Lower lobe of right lung (tissue), 2 donors: Measurements from ENCODE around the gene BCAR3. TPM values are rescaled to one million over a fixed set of nuclear protein-coding genes. Genes with fewer than 3 reads are reported as not detected.

Experiments used
- ATAC-seq, 2 donors: fragments of 200-7000 bp; cut with Tn5 transposase; one replicate each; pipeline ENCODE4 v1.9.1; 2020 to 2022; ENCODE audit warnings: mild to moderate bottlenecking in 2 of 2, moderate library complexity in 2 of 2
- DNase-seq: peaks from one replicate; pipeline ENCODE4 v3.0.0-alpha.2; 2020
- H3K27ac ChIP-seq: fragments of 200-600 bp; one replicate; pipeline ENCODE4 v1.8.0; 2022
- H3K27me3 ChIP-seq: fragments of 200-600 bp; one replicate; pipeline ENCODE4 v1.8.0; 2022; ENCODE audit warnings: low read depth
- H3K36me3 ChIP-seq: fragments of 200-600 bp; one replicate; pipeline ENCODE4 v1.8.0; 2022; ENCODE audit warnings: mild to moderate bottlenecking
- H3K4me1 ChIP-seq: fragments of 200-600 bp; one replicate; pipeline ENCODE4 v1.8.0; 2022
- H3K4me3 ChIP-seq: fragments of 200-600 bp; one replicate; pipeline ENCODE4 v1.8.0; 2022; ENCODE audit warnings: mild to moderate bottlenecking
- H3K9me3 ChIP-seq: fragments of 200-600 bp; one replicate; pipeline ENCODE4 v1.8.0; 2022
- CTCF ChIP-seq: fragments of 200-600 bp; IDR thresholded peaks from one replicate; pipeline ENCODE4 v1.8.0; 2022; ENCODE audit warnings: antibody characterized with exemption, mild to moderate bottlenecking
- intact Hi-C: fragments of 100-400 bp; cut with DNase I; formaldehyde crosslinking; loops from one replicate; pipeline ENCODE4 v1.11.0; 2022
- total RNA-seq: library from RNA; stranded (reverse); fragmentation: NEBNext Ultra II Directional; extraction: Animal tissue kit (Norgen Biotek cat#: 25700); gene quantifications from one replicate; pipeline ENCODE4 v1.2.1, GENCODE V29; 2021
- donor health status: DM: no; HTN: yes; CAD: no; lungs with severe emphysema.

BCAR3 gene
- total RNA-seq, 1 donor from 2014 or later, result 24.9 TPM

GRCh38 chr1:93631626-93632365, 49.8 kb downstream of the BCAR3 start:
- intact Hi-C loops, result loop anchor here (10.0 kb wide), 1 partner anchor 183 kb away; no protein-coding TSS in a partner anchor
- Histone ChIP-seq H3K4me3 (no peak overlapping the region), H3K4me1 (peaks cover 21% of the 10 kb centered on the region), H3K9me3 (no peaks in the 10 kb centered on the region), H3K27ac (no peak overlapping the region), H3K27me3 (no peaks in the 10 kb centered on the region), H3K36me3 (no peaks in the 10 kb centered on the region)
- peak; percentile 12 for TF ChIP-seq CTCF
- ATAC-seq (peak in 1 of 2 donors; percentile 45), DNase-seq (no peak)

DNA sequence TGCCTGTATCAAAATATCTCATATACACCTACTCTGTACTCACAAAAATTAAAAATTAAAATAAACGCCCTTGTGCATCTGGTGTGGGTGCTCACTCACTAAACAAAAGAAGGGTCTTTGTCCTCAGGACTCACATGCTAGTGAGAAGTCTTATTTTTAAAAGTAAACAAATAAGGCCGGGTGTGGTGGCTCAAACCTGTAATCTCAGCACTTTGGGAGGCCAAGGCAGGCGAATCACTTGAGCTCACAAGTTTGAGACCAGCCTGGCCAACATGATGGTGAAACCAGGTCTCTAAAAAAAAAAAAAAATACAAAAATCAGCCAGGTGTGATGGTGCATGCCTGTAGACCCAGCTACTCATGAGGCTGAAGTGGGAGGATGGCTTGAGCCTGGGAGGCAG, 51.5 kb downstream of the BCAR3 start:
- no peak overlapping the region for H3K27ac ChIP-seq
- TF ChIP-seq CTCF, result no peak
- H3K4me1 ChIP-seq, result peaks cover 18% of the 10 kb centered on the region
- DNase-seq (no peak), ATAC-seq (no peak)
- H3K27me3 ChIP-seq, result no peaks in the 10 kb centered on the region
- no peaks in the 10 kb centered on the region for H3K36me3 ChIP-seq
- intact Hi-C loops, result loop anchor here (10.0 kb wide), 1 partner anchor 185 kb away; no protein-coding TSS in a partner anchor
- H3K4me3 ChIP-seq, result no peak overlapping the region
- H3K9me3 ChIP-seq, result no peaks in the 10 kb centered on the region

DNA sequence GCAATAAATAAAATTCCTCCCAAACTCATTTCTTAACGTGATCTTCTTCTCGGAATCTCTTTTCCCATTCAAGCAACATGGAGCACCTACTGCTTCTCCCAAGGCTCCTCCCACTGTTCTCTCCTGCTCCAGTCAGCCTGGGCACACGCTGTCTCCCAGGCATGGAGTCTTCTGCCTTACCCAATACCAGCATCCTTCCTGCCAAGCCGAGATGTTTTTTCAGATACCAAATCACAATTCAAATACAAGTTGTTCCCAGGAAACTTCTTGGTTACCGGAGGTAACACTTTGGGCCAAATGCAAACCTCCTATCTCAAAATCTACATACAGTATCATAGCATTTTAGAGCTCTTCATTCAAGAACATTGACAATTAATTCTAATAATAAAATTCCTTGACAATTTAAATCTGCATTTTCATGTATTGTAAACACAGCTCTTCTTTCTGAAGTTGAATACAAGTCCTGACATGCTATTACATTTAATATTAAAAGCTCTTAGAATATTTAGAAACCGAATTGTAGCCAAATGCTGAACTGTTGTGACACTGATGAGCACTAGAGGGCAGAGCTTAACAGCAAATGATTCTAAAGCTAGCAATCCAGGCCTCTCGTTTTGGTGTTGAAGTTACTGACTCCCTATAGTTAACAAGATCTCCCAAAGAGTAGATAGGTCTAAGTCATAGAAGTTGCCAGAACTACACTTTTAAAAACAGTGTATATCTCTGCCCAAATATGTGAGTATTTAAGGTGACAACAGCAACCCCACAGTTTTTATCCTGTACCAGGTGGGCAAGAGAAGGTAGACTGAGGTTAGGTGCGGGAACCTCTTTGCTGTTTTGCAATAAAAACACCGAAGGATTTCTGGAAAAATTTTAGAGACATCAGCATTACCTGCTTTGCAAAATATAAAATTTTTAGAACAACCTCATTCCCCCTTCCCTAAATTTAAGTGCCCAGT, 52.3 kb downstream of the BCAR3 start:
- peak overlapping the region; percentile 32 for H3K27ac ChIP-seq

GRCh38 chr1:93628681-93629080, 53.0 kb downstream of the BCAR3 start:
- DNase-seq, result no peak
- ATAC-seq, result no peak
- Histone ChIP-seq H3K27ac (no peak overlapping the region), H3K27me3 (no peaks in the 10 kb centered on the region), H3K4me3 (no peak overlapping the region), H3K4me1 (peaks cover 18% of the 10 kb centered on the region), H3K36me3 (no peaks in the 10 kb centered on the region), H3K9me3 (no peaks in the 10 kb centered on the region)
- TF ChIP-seq CTCF, result no peak
- intact Hi-C loops, result no loop called here

More for the DNA sequence above, 52.3 kb downstream of the BCAR3 start:
- Histone ChIP-seq H3K27me3 (no peaks in the 10 kb centered on the region), H3K36me3 (no peaks in the 10 kb centered on the region), H3K9me3 (no peaks in the 10 kb centered on the region), H3K4me3 (no peak overlapping the region), H3K4me1 (peaks cover 18% of the 10 kb centered on the region)
- intact Hi-C loops, result loop anchor here (10.0 kb wide), 1 partner anchor 185 kb away; no protein-coding TSS in a partner anchor
- no peak for DNase-seq
- ATAC-seq, result peak; percentile 83 to 84
- peak; percentile 82 for TF ChIP-seq CTCF

DNA sequence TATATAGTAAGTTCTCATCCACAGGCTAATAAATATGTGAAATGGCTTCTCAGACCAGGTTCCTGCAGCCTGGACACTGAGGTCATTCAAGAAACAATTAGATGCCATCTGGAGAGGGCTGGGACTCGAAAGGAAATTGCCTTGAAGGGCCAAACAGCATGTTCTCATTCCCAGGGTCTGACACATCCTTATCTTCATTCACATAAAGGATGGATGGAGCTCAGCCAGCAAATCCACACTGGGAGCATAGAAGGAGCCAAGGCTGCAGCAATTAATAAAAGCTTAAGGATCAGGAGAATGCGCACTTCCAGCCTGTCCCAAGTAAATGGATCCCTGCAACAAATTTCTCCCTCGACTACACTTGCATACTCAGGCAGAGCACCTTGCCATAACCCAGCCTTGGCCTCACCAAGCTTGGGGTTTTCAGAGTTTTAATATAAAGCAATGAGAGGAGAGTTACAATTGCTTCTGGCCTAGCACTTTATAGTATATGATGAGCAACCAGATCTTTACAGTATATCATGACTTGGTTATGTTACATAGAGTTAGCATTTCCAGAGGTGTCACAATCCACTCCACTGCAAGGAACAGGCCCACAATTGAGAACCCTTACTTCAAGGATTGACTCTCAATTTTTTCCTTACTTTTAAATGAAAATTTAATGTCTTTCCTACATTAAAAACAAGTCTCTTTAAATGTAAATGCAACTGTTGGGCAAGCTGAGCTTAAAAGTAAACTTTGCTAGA, 55.9 kb downstream of the BCAR3 start:
- no peaks in the 10 kb centered on the region for H3K9me3 ChIP-seq
- peaks cover 25% of the 10 kb centered on the region for H3K4me1 ChIP-seq
- H3K4me3 ChIP-seq, result no peak overlapping the region
- no peaks in the 10 kb centered on the region for H3K36me3 ChIP-seq
- intact Hi-C loops, result no loop called here
- no peaks in the 10 kb centered on the region for H3K27me3 ChIP-seq
- no peak for DNase-seq
- ATAC-seq, result peak; percentile 9 to 34
- TF ChIP-seq CTCF, result no peak
- no peak overlapping the region for H3K27ac ChIP-seq
